ENCODE measurements around the gene MYZAP. TPM values are rescaled to one million over a fixed set of nuclear protein-coding genes. Genes with fewer than 3 reads are reported as not detected.

Gene MYZAP
- total RNA-seq, 1 donor from 2014 or later = 934 TPM

DNA sequence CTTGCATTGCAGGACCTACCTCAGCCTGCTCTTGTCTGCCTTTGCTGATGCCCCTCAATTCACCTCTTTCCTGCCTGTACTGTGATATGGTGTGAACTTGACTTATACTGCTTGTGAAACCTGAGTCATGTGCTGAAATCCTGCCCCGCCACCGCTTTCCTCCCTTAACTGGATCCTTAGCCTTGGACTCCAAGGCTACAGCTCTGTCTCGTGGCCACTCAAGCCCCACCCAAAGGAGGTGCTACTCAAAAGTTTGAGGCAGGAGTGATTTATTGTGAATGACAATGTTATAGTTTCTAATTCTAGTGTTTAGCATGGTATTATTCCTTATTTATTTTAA lies 56.1 kb downstream of the MYZAP start:
- H3K36me3 ChIP-seq = peaks cover 14% of the 10 kb centered on the region

DNA sequence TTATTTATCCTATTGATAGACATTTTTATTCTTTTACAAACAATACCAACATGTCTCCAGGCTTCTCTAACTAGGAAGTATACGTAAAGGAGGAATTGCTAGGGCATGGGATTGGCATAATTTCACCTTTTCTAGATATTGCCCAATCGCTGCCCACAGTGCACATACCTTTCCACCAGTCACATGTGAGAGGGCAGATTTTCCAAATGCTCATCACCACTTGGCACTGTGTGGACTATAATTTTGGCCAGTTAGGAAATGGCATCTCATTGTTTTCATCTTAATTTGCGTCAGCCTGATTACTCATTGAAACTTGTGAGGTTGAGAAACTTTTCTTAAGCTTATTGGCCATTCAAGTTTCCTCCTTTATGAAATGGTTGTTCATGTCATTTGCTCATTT lies 57.4 kb downstream of the MYZAP start:
- no peaks in the 10 kb centered on the region for H3K9me3 ChIP-seq (replicated peaks)
- H3K27ac ChIP-seq (replicated peaks) = peak overlapping the region; percentile 80
- peaks cover 96% of the 10 kb centered on the region for H3K4me1 ChIP-seq
- peak overlapping the region; percentile 57 for H3K4me3 ChIP-seq
- H3K36me3 ChIP-seq = peaks cover 10% of the 10 kb centered on the region
- H3K27me3 ChIP-seq (ENCODE audit: low read depth) = no peaks in the 10 kb centered on the region
- no peak for DNase-seq
- intact Hi-C loops (cut with micrococcal nuclease) = no loop called here
- TF ChIP-seq, protein P1, sequence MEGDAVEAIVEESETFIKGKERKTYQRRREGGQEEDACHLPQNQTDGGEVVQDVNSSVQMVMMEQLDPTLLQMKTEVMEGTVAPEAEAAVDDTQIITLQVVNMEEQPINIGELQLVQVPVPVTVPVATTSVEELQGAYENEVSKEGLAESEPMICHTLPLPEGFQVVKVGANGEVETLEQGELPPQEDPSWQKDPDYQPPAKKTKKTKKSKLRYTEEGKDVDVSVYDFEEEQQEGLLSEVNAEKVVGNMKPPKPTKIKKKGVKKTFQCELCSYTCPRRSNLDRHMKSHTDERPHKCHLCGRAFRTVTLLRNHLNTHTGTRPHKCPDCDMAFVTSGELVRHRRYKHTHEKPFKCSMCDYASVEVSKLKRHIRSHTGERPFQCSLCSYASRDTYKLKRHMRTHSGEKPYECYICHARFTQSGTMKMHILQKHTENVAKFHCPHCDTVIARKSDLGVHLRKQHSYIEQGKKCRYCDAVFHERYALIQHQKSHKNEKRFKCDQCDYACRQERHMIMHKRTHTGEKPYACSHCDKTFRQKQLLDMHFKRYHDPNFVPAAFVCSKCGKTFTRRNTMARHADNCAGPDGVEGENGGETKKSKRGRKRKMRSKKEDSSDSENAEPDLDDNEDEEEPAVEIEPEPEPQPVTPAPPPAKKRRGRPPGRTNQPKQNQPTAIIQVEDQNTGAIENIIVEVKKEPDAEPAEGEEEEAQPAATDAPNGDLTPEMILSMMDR (IDR thresholded peaks at IDR 0.05; ENCODE audit: borderline replicate concordance) = no peak

More for the DNA sequence above, 56.1 kb downstream of the MYZAP start:
- H3K27me3 ChIP-seq (ENCODE audit: low read depth) = no peaks in the 10 kb centered on the region
- intact Hi-C loops (cut with micrococcal nuclease) = no loop called here
- H3K27ac ChIP-seq (replicated peaks) = peak overlapping the region; percentile 80
- H3K4me1 ChIP-seq = peaks cover 88% of the 10 kb centered on the region
- H3K4me3 ChIP-seq = peak overlapping the region; percentile 57
- TF ChIP-seq, protein P1 (IDR thresholded peaks at IDR 0.05; ENCODE audit: borderline replicate concordance) = no peak
- H3K9me3 ChIP-seq (replicated peaks) = no peaks in the 10 kb centered on the region
- DNase-seq = no peak

DNA sequence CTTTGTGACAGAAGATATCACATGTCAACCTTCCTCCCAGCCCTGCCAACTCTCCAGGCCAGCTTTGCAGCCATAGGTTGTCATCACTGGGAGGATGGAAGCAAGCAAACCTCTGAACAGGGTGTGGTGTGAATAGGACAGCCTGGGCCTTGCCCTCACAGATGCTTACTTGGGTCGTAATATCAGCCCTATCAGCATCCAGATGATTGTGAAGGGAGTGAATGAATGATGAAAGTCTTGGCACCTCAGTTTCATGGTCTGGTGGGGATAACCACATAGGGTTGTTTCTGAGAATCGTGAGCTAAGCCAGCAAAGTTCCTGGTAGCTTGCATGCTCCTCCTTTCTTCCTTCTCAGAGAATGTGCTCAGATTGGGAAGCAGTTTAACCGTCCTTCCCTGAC lies 59.7 kb downstream of the MYZAP start:
- DNase-seq = no peak
- Histone ChIP-seq H3K27ac (replicated peaks) (peak overlapping the region; percentile 80), H3K9me3 (replicated peaks) (no peaks in the 10 kb centered on the region), H3K36me3 (peaks cover 5% of the 10 kb centered on the region), H3K4me3 (no peak overlapping the region), H3K27me3 (ENCODE audit: low read depth) (no peaks in the 10 kb centered on the region), H3K4me1 (peaks cover 97% of the 10 kb centered on the region)
- TF ChIP-seq, protein P1 (IDR thresholded peaks at IDR 0.05; ENCODE audit: borderline replicate concordance) = no peak
- intact Hi-C loops (cut with micrococcal nuclease) = no loop called here

DNA sequence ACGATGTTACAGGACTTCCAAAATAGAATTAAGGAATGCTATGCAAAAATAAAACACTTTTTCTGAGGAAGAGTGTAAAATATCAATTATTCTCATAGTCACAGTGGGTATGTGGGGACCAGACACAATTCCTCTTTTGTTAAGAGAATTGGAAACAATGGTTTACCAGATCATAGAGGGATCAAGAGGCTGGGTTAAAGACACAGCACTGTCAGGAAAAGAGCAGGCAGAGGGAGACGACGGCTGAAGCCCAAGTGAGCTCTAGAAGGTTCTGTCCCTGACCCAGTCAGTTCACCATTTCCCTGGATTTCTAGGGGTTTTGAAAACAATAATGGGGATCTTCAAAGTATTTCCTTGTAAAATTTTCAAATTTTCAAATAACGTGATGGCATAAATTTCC lies 60.8 kb downstream of the MYZAP start:
- peaks cover 93% of the 10 kb centered on the region for H3K4me1 ChIP-seq
- H3K4me3 ChIP-seq = no peak overlapping the region
- H3K27me3 ChIP-seq (ENCODE audit: low read depth) = no peaks in the 10 kb centered on the region
- intact Hi-C loops (cut with micrococcal nuclease) = no loop called here
- DNase-seq = no peak
- H3K36me3 ChIP-seq = no peaks in the 10 kb centered on the region
- H3K27ac ChIP-seq (replicated peaks) = peak overlapping the region; percentile 80
- TF ChIP-seq, protein P1 (IDR thresholded peaks at IDR 0.05; ENCODE audit: borderline replicate concordance) = no peak
- H3K9me3 ChIP-seq (replicated peaks) = no peaks in the 10 kb centered on the region

DNA sequence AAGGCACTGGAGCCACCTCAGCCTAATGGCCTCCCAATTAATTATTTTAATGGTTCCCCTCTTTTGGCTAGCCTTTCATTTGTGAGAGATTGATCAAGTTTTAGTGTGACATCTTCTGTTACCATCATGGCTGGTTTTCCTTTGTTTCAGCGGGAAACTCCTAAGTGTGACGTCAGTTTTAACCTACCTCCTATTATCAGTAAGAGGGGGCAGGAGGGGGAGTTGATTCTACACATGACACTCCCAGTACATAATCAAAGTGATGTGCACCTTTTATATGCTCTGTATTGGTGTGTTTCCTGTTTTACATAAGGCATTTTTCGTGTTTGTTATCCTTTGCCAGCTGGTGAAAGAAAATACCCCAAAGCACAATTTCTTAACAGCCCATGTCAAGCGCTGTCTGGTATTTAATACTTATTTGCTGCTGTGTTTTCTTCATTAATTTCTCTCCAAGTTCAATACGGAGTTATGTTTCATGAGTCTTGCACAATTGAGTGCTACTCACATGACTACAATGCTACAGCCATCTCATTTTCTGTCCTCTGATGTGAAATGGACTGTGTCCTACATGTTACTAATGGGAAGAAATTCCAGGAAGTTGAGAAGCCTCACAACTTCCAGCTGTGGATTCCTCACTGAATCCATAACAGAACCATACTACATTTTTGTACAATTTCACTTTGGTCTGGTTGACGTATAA lies 62.6 kb downstream of the MYZAP start:
- no peak for DNase-seq
- no peaks in the 10 kb centered on the region for H3K27me3 ChIP-seq (ENCODE audit: low read depth)
- peaks cover 76% of the 10 kb centered on the region for H3K4me1 ChIP-seq
- TF ChIP-seq, protein P1 (IDR thresholded peaks at IDR 0.05; ENCODE audit: borderline replicate concordance) = no peak
- H3K27ac ChIP-seq (replicated peaks) = peak overlapping the region; percentile 72
- intact Hi-C loops (cut with micrococcal nuclease) = no loop called here
- no peak overlapping the region for H3K4me3 ChIP-seq
- no peaks in the 10 kb centered on the region for H3K36me3 ChIP-seq
- H3K9me3 ChIP-seq (replicated peaks) = no peaks in the 10 kb centered on the region
